Small intestine (tissue), 7 donors: ENCODE data around the gene LIMK2. TPM values are rescaled to one million over a fixed set of nuclear protein-coding genes. Genes with fewer than 3 reads are reported as not detected.
"Not testable (repeated sequence)": the region's sequence is repeated elsewhere in the genome, so short reads cannot be mapped to it uniquely, and the experiment has no call there.

ENCODE experiments used
- DNase-seq, 2 donors: peaks; one replicate each; pipeline versions ENCODE4 v3.0.0 to v3.0.0-alpha.2; 2013
- FAIRE-seq: peaks from 2 replicates; lab custom pipeline; 2012; peaks lifted over from hg19 to GRCh38; lab: Jason Lieb, UNC
- H3K27ac ChIP-seq, 3 donors: one replicate each; pipeline ENCODE4 v1.5.1; 2013; ENCODE audit warnings: low read length in 2 of 3, mild to moderate bottlenecking in 2 of 3, control low read depth in 1 of 3, inconsistent platforms in 1 of 3, low read depth in 1 of 3, moderate library complexity in 1 of 3
- H3K27me3 ChIP-seq, 3 donors: one replicate each; pipeline ENCODE4 v1.6.1; 2013; ENCODE audit warnings: low read length in 3 of 3, inconsistent platforms in 1 of 3; ENCODE audit not compliant: control insufficient read depth in 3 of 3, insufficient read depth in 3 of 3
- H3K36me3 ChIP-seq, 3 donors: one replicate each; pipeline ENCODE4 v1.6.1; 2013; ENCODE audit warnings: low read length in 3 of 3, inconsistent platforms in 1 of 3, low read depth in 1 of 3, mild to moderate bottlenecking in 1 of 3, moderate library complexity in 1 of 3; ENCODE audit not compliant: control insufficient read depth in 3 of 3, insufficient read depth in 2 of 3
- H3K4me1 ChIP-seq, 3 donors: one replicate each; pipeline ENCODE4 v1.6.1; 2013; ENCODE audit warnings: low read length in 2 of 3, inconsistent platforms in 1 of 3, low read depth in 1 of 3, mild to moderate bottlenecking in 1 of 3, moderate library complexity in 1 of 3; ENCODE audit not compliant: control insufficient read depth in 3 of 3, insufficient read depth in 2 of 3
- H3K4me3 ChIP-seq, 3 donors: one replicate each; pipeline ENCODE4 v1.5.1; 2013; ENCODE audit warnings: low read length in 3 of 3, control low read depth in 1 of 3, inconsistent platforms in 1 of 3, low read depth in 1 of 3, mild to moderate bottlenecking in 1 of 3, moderate library complexity in 1 of 3
- H3K9me3 ChIP-seq, 2 donors: one replicate each; pipeline ENCODE4 v1.6.1; 2013; ENCODE audit warnings: low read depth in 1 of 2, low read length in 1 of 2; ENCODE audit not compliant: control insufficient read depth in 2 of 2, insufficient read depth in 1 of 2
- WGBS, 3 donors: extraction: QIAGEN DNeasy Blood & Tissue Kit; methylation state at CpG; one replicate each; pipeline ENCODE4 v1.1.7; 2013; 5-methylcytosine and 5-hydroxymethylcytosine counted together
- polyA plus RNA-seq, 4 donors: library from polyadenylated mRNA; stranded (reverse) in 3 of 4; unstranded in 1 of 4; fragments of 200-250 nt in 3 of 4; fragments of 120-200 nt in 1 of 4; gene quantifications; one replicate each; pipeline versions ENCODE4 v1.2.1 to v1.2.3, GENCODE V29; 2013
- donor health status: healthy with polysubstance abuse.
- donor health status: control.
- donor health status: control.
- donor health status: Bipolar disorder and iron deficiency.
- donor health status: healthy.

LIMK2 gene
- polyA plus RNA-seq, 4 donors: 15.7 to 52.7 (median 29.1) TPM

GRCh38 chr22:31204352-31204984 is 7.6 kb upstream of the LIMK2 start:
- not testable (repeated sequence) for FAIRE-seq, H3K27me3 ChIP-seq, H3K4me1 ChIP-seq, H3K9me3 ChIP-seq, H3K4me3 ChIP-seq, DNase-seq, H3K27ac ChIP-seq
- peaks cover 2 to 55% (median 4%) of the 10 kb centered on the region in 3 donors for H3K36me3 ChIP-seq
- 87 to 97% (median 90%) methylated on average over 5 to 8 of the region's 8 CpGs for WGBS, 3 donors

- not testable (repeated sequence) for FAIRE-seq
- H3K36me3 ChIP-seq: peaks cover 2 to 52% (median 2%) of the 10 kb centered on the region in 3 donors
These were observed 7.0 kb upstream of the LIMK2 start for GRCh38 chr22:31205059-31205458.

GRCh38 chr22:31206460-31206859 is 5.6 kb upstream of the LIMK2 start:
- peaks cover 2 to 54% (median 2%) of the 10 kb centered on the region in 3 donors for H3K36me3 ChIP-seq
- not testable (repeated sequence) for FAIRE-seq, H3K4me3 ChIP-seq, H3K27me3 ChIP-seq, H3K27ac ChIP-seq, DNase-seq, H3K9me3 ChIP-seq
- peaks cover 0 to 11% (median 6%) of the 10 kb centered on the region in 3 donors for H3K4me1 ChIP-seq
- 65 to 81% (median 75%) methylated on average over 2 to 3 of the region's 3 CpGs for WGBS, 3 donors

More at GRCh38 chr22:31205059-31205458, 7.0 kb upstream of the LIMK2 start:
- not testable (repeated sequence) for H3K4me3 ChIP-seq, H3K27me3 ChIP-seq, H3K4me1 ChIP-seq, H3K27ac ChIP-seq, H3K9me3 ChIP-seq, DNase-seq
- 68 to 83% (median 82%) methylated on average over 4 of the region's 4 CpGs for WGBS, 3 donors

GRCh38 chr22:31206896-31207687 is 5.0 kb upstream of the LIMK2 start:
- no peak for FAIRE-seq
- Histone ChIP-seq H3K27ac (peak overlapping the region in 1 of 3 donors; percentile 17), H3K36me3 (peaks cover 2 to 52% (median 2%) of the 10 kb centered on the region in 3 donors), H3K9me3 (no peaks in the 10 kb centered on the region), H3K4me1 (peaks cover 0 to 15% (median 6%) of the 10 kb centered on the region in 3 donors), H3K27me3 (no peaks in the 10 kb centered on the region), H3K4me3 (no peak overlapping the region)
- DNase-seq: peak; percentile 61 to 81
- 44 to 61% (median 55%) methylated on average over 8 of the region's 8 CpGs for WGBS, 3 donors

GRCh38 chr22:31210556-31211421 is 1.3 kb upstream of the LIMK2 start:
- Histone ChIP-seq H3K9me3 (no peaks in the 10 kb centered on the region), H3K4me3 (no peak overlapping the region), H3K27ac (peak overlapping the region; percentile 27 to 84 (median 52)), H3K27me3 (no peaks in the 10 kb centered on the region), H3K36me3 (peaks cover under 1 to 38% (median 1%) of the 10 kb centered on the region in 3 donors), H3K4me1 (peaks cover 2 to 33% (median 10%) of the 10 kb centered on the region in 3 donors)
- 41 to 47% (median 44%) methylated on average over 8 of the region's 8 CpGs for WGBS, 3 donors
- peak; percentile 47 to 68 for DNase-seq
- no peak for FAIRE-seq

GRCh38 chr22:31211482-31211861 is 626 bp upstream of the LIMK2 start:
- 73 to 79% (median 76%) methylated on average over 7 of the region's 7 CpGs for WGBS, 3 donors
- Histone ChIP-seq H3K27ac (peak overlapping the region; percentile 50 to 84 (median 52)), H3K36me3 (peaks cover 0 to 34% (median 0%) of the 10 kb centered on the region in 3 donors), H3K4me3 (no peak overlapping the region), H3K4me1 (peaks cover 4 to 39% (median 13%) of the 10 kb centered on the region in 3 donors), H3K9me3 (no peaks in the 10 kb centered on the region), H3K27me3 (no peaks in the 10 kb centered on the region)
- FAIRE-seq: no peak
- no peak for DNase-seq

GRCh38 chr22:31212783-31213629 is 908 bp downstream of the LIMK2 start:
- peak overlapping the region; percentile 52 to 84 (median 71) for H3K27ac ChIP-seq
- no peak for FAIRE-seq
- peaks cover 5 to 54% (median 10%) of the 10 kb centered on the region in 3 donors for H3K4me1 ChIP-seq
- H3K36me3 ChIP-seq: peaks cover 0 to 23% (median 0%) of the 10 kb centered on the region in 3 donors
- WGBS, 3 donors: 5 to 21% (median 11%) methylated on average over 11 of the region's 11 CpGs
- no peaks in the 10 kb centered on the region for H3K27me3 ChIP-seq
- no peaks in the 10 kb centered on the region for H3K9me3 ChIP-seq
- H3K4me3 ChIP-seq: peak overlapping the region; percentile 76 to 87 (median 78)
- DNase-seq: no peak
